Measurements from ENCODE around the gene HM13.
"Not testable (repeated sequence)": the region's sequence is repeated elsewhere in the genome, so short reads cannot be mapped to it uniquely, and the experiment has no call there.

HM13 gene

GRCh38 chr20:31593221-31594001 lies 79.2 kb downstream of the HM13 start:
- DNase-seq, result no peak

GRCh38 chr20:31594002-31594557 lies 79.8 kb downstream of the HM13 start:
- DNase-seq, result no peak

- no peak for DNase-seq
Measured at GRCh38 chr20:31594558-31595379, 80.5 kb downstream of the HM13 start.

- no peak for DNase-seq
Measured at GRCh38 chr20:31595380-31595653, 81.1 kb downstream of the HM13 start.

- DNase-seq, result no peak
Measured at GRCh38 chr20:31595654-31596411, 81.6 kb downstream of the HM13 start.

GRCh38 chr20:31596412-31596715 lies 82.1 kb downstream of the HM13 start:
- not testable (repeated sequence) for DNase-seq

GRCh38 chr20:31596831-31597480 lies 82.7 kb downstream of the HM13 start:
- no peak for DNase-seq

- no peak for DNase-seq
Measured at GRCh38 chr20:31597481-31597855, 83.2 kb downstream of the HM13 start.

- DNase-seq, result no peak
Measured at GRCh38 chr20:31602431-31602778, 88.2 kb downstream of the HM13 start.

- DNase-seq, result no peak
Measured at GRCh38 chr20:31602779-31603441, 88.7 kb downstream of the HM13 start.

GRCh38 chr20:31603822-31604566 lies 89.8 kb downstream of the HM13 start:
- DNase-seq, result peak; percentile 86

- DNase-seq, result no peak
Measured at GRCh38 chr20:31604567-31605030, 90.4 kb downstream of the HM13 start.

- DNase-seq, result peak; percentile 94
Measured at GRCh38 chr20:31605031-31605901, 91.0 kb downstream of the HM13 start, which contains the start of gene ID1. TSS of gene ID1 (plus strand) at chr20:31605289. CDS start at chr20:31605388, 99 bp downstream.

GRCh38 chr20:31605902-31606803 lies 91.9 kb downstream of the HM13 start:
- no peak for DNase-seq

- no peak for DNase-seq
Measured at GRCh38 chr20:31606804-31607639, 92.8 kb downstream of the HM13 start.

- DNase-seq, result no peak
Measured at GRCh38 chr20:31607640-31608250, 93.5 kb downstream of the HM13 start.

- no peak for DNase-seq
Measured at GRCh38 chr20:31608251-31608945, 94.2 kb downstream of the HM13 start.

Measured in suppressor macrophage treated with lipopolysaccharide for 4 hours (primary cell).